Right lobe of liver (tissue), 4 donors: ENCODE data around the gene JUNB.

Source experiments
- POLR2A ChIP-seq: fragments of 450-650 bp; IDR thresholded peaks from one replicate; pipeline ENCODE4 v1.6.1; 2017; ENCODE audit warnings: antibody characterized with exemption, mild to moderate bottlenecking
- TF ChIP-seq, protein P1 (sequence below), 4 donors: fragments of 200-600 bp in 3 of 4; fragments of 450-650 bp in 1 of 4; IDR thresholded peaks; one replicate each; pipeline versions ENCODE4 v1.5.1 to v1.8.0; 2016 to 2022; ENCODE audit warnings: antibody characterized with exemption in 4 of 4, mild to moderate bottlenecking in 2 of 4
- donor health status: DM: no; HTN: no; CAD: no.
- donor health status: DM: no; HTN: no; CAD: no.
- donor health status: DM: no; HTN: yes; CAD: no.

DNA sequence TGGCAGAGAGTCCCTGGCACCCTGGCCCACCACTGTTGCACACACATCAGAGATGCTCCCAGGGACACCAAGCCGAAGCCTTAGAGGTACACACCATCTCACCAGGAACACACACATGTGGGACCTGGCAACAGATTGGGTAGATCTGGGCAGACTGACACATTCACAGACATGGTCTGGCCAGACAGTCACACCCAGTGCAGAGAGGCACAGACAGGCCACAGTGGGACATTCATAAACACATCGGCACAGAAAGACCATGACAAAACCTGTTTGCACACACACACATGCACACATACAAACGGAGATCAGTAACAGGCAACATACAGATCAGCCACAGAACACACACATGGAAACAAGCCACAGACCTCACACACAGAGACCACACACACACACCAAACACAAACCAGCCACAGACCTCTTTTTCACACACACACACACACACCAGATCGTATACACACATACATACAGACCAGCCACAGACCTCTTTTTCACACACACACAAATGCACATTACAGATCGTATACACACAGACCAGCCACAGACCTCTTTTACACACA, 6.3 kb upstream of the JUNB start:
- TF ChIP-seq, protein P1, sequence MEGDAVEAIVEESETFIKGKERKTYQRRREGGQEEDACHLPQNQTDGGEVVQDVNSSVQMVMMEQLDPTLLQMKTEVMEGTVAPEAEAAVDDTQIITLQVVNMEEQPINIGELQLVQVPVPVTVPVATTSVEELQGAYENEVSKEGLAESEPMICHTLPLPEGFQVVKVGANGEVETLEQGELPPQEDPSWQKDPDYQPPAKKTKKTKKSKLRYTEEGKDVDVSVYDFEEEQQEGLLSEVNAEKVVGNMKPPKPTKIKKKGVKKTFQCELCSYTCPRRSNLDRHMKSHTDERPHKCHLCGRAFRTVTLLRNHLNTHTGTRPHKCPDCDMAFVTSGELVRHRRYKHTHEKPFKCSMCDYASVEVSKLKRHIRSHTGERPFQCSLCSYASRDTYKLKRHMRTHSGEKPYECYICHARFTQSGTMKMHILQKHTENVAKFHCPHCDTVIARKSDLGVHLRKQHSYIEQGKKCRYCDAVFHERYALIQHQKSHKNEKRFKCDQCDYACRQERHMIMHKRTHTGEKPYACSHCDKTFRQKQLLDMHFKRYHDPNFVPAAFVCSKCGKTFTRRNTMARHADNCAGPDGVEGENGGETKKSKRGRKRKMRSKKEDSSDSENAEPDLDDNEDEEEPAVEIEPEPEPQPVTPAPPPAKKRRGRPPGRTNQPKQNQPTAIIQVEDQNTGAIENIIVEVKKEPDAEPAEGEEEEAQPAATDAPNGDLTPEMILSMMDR (IDR thresholded peaks at IDR 0.05), result no peak
- TF ChIP-seq POLR2A, result no peak
